ENCODE results near the gene ASCC1.
"Not testable (repeated sequence)": the region's sequence is repeated elsewhere in the genome, so short reads cannot be mapped to it uniquely, and the experiment has no call there.

ASCC1 gene

DNA sequence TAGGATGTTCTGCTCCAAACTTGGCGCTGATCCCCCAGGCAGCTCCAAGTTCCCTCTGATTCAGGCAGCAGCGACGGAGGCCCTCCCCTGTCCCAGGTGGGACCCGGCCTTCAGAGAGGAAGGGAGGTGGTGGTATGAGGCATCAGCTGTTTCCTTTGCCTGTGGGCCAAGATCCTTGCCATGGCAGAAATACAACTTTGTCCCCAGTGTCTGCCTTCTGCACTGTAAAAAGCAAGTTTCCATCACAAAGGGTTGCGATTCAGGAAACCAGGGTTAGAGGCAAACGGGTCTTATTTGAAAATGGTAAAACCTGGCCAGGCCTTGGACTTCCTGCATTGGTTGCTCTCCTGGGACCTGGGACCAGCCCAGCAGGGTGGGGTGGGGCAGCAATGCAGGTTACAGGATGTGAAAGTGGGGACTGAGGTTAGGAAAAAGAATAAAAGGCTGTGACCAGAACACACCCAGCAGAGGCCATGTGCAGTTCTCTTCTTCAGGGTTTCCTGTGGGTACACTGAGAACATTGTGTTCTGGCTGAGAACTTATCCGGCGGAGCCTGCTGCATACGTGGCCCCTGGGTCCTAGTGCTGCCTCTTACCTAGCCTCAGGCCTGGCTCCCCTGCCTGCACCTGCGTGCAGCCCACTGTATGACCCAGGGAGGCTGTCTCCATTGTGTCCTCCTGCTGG lies 32.5 kb upstream of the ASCC1 start:
- DNase-seq: peak; percentile 63

GRCh38 chr10:72245949-72246525 lies 30.0 kb upstream of the ASCC1 start:
- DNase-seq: no peak

- no peak for DNase-seq
Observed at GRCh38 chr10:72244573-72245038, 28.5 kb upstream of the ASCC1 start.

GRCh38 chr10:72243822-72244437 lies 27.9 kb upstream of the ASCC1 start:
- no peak for DNase-seq

DNA sequence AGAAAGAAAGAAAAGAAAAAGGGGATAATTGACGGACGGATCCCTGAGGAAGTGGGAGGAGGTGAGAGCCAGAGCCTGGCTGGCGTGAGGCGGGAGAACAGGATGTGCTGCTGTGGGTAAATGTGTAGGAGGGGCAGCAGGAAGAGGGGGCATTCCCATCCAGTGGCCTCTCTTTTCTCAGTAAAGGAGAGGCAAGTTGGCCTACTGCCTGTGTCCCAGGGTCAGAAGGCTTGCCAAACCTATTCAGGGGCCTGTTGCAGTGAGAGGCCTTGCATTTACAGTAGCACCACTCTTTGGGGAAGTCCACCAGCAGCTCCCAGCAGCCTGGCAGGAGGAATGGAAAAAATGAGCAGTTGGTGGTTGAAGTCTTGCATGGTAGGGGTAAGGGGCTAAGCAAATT lies 26.6 kb upstream of the ASCC1 start:
- DNase-seq: no peak

DNA sequence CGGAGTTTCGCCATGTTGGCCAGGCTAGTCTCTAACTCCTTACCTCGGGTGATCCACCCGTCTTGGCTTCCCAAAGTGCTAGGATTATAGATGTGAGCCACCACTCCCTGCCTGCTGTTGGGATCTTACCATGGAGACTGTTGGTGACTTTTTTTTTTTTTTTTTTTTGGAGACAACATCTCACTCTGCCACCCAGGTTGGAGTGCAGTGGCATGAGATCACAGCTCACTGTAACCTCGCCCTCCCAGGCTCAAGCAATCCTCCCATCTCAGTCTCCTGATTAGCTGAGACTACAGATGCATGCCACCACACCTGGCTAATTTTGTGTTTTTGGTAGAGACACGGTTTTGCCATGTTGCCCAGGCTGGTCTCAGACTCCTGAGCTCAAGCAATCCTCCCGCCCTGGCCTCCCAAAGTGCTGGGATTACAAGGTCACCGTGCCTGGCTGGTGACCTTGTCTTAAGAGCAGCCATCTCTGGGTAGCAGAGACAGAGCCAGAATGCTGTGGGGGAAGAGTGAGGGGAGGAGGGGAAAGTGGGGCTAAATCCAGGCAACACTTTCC lies 25.7 kb upstream of the ASCC1 start:
- DNase-seq: no peak

DNA sequence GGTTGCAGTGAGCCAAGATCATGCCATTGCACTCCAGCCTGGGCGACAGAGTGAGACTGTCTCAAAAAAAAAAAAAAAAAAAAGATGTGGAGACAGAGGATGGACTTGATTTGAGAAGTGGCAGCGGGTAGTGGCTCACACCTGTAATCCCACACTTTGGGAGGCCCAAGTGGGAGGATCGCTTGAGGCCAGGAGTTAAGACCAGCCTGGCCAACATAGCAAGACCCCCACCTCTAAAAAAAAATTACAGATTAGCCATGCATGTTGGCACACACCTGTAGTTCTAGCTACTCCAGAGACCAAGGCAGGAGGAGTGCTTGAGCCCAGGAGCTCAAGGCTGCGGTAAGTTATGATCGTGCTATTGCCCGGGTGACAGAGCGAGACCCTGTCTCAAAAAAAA lies 24.3 kb upstream of the ASCC1 start:
- DNase-seq: no peak

GRCh38 chr10:72239409-72239808 lies 23.3 kb upstream of the ASCC1 start:
- DNase-seq: no peak

DNA sequence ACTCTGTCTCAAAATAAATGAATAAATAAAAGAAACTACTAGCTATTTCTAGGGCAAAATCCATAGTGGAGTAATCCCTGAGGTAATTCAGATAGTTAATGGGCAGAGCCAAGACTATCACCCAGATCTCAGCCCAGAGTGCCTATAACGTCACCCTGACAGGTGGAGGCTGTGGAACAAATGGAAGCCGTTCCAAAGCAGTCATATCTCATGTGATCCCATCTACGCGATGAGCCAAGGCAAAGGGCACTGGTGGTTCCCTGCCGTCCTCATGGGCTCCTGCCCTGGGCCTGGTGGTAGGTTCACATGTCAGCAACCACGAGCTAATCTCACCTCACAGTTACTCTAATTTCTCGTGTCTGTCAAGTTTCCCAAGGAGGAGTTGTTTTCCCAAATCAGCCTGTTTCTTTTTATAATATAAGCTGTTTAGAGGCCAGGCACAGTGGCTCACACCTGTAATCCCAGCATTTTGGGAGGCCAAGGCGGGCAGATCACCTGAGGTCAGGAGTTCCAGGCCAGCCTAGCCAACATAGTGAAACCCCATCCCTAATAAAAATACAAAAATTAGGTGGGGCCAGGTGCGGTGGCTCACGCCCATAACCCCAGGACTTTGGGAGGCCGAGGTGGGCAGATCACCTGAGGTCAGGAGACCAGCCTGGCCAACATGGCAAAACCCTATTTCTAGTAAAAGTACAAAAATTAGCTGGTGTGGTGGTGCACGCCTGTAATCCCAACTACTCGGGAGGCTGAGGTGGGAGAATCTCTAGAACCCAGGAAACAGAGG lies 22.5 kb upstream of the ASCC1 start:
- DNase-seq: no peak

- no peak for DNase-seq
Observed at GRCh38 chr10:72235544-72236279, 19.6 kb upstream of the ASCC1 start.

- DNase-seq: no peak
Observed at GRCh38 chr10:72234560-72235095, 18.6 kb upstream of the ASCC1 start.

DNA sequence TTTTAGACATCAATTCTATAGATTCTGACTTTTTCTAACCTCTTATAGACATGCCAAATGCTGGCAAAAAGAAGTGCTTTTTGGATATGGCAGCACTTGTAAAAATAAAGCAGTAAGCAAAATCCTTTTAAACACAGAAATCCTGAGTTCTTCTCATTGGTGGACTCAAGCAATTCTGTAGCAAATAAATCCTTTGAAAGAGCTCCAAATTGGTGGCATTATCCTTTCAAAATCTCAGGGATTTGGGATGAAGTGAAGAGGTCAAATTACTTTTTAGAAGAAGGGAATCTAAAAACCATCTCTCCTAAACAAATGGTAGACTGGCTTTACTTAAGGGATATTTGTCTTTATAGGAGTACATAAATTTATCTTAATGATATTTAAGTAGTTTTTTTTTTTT lies 17.5 kb upstream of the ASCC1 start:
- no peak for DNase-seq

DNA sequence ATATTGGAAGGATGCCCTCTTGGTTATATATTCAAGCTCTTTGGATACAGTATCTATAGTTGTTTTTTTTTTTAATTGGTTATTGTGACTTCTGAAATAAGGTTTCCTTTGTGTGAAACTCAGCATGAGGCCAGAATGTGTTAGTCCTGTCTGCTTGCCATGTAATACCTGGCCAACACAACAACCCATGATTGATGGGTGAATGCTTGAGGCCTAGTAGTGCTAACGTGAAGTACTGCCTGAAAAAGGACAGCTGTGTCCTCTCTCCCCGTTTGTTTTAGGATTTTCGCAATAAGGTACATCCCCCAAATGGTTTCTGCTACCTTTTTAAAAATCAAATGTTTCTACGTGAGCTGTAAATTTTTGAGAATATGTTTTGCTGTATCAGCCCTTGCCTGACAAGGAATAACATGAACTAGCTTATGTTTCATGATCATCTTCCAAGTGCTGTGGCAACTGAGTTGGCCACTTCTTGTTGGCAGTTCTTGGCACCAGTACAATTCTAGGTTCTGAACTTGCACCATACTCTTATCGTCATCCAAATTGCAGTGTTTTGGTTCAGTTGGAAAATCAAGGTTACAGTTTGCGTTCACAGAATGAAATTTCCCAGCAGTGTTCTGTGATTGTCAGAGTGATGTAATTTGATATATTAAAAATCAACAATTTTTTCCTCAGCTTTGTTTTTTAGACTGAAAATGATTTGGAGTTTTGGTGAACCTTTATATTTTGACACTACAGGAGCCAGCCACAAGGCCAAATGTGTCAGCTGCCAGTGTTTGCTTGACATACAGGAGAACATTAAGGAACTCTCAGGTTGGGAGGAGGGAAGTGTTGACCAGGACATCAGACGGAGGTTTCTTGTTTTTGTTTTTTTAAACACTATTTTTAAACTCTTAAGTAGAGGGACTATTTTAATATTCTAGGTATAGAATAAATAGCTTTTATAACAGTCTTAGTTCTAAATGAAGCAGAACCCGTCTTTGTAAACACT lies 13.5 kb upstream of the ASCC1 start:
- DNase-seq: no peak

GRCh38 chr10:72228318-72228751 lies 12.3 kb upstream of the ASCC1 start:
- no peak for DNase-seq

DNA sequence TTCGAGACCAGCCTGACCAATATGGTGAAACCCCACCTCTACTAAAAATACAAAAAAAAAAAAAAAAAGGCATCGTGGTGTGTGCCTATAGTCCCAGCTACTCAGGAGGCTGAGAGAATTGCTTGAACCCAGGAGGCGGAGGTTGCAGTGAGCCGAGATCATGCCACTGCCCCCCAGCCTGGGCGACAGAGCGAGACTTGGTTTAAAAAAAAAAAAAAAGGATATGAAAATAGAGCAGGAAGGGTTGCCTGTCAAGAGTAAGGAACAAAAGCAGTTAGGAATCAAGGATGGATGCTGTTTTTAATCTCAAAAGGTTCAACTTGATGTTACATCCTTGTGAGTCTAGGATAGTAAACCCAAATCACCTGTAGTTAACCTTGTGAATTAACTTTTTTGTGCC lies 11.8 kb upstream of the ASCC1 start:
- DNase-seq: no peak

DNA sequence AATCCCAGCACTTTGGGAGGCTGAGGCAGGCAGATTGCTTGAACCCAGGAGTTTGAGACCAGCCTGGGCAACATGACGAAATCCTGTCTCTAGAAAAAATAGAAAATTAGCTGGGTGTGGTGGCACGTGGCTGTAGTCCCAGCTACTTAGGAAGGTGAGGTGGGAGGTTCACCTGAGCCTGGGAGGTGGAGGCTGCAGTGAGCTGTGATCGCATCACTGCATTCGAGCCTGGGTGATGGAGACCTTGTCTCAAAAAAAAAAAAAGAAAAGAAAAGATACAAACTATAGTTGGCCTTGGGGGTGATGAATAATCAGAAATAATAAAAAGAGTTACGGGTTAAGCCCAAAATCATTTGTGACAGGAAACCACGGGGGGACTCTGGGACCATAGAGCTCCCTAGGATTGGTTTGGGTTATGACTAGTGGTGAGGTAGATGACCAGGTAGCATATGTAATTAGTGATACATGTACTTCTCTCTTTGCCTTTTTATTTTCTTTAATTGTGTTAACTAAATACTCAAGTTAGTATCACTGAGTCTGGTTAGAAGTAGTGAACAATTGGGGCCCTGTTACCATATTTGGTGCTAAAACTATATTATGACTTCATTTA lies 10.4 kb upstream of the ASCC1 start:
- no peak for DNase-seq

GRCh38 chr10:72224191-72224590 lies 8.1 kb upstream of the ASCC1 start:
- DNase-seq: not testable (repeated sequence)

GRCh38 chr10:72223743-72224101 lies 7.6 kb upstream of the ASCC1 start:
- DNase-seq: no peak

DNA sequence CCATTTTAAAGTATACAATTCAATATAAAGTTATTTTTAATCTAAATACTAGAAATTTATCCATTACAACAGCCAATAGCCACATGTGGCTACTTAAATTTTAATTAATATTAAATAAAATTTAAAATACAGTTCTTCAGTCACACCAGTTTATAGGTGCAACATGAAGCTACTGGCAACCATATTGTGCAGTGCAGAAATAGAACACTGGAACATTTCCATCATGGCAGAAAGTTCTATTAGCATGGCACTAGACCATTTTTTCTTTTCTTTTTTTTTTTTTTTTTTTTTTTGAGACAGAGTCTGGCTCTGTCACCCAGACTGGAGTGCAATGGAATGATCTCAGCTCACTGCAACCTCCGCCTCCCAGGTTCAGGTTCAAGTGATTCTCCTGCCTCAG lies 5.2 kb upstream of the ASCC1 start:
- DNase-seq: no peak

GRCh38 chr10:72220637-72221036 lies 4.6 kb upstream of the ASCC1 start:
- no peak for DNase-seq

Data from activated naive CD4-positive, alpha-beta T cell treated with anti-CD3 and anti-CD28 coated beads, Interleukin-2, amount 50 U/mL, for 16 hours (primary cell).